Keratinocyte (primary cell): ENCODE data around the gene G6PD.

Experiments used
- EZH2 ChIP-seq: IDR thresholded peaks from one replicate; pipeline ENCODE4 v1.6.1; 2012; ENCODE audit warnings: inconsistent platforms, mild to moderate bottlenecking, low read length, moderate library complexity
- TF ChIP-seq, protein P1 (sequence below), 3 experiments: IDR thresholded peaks in 1 of 3; conservative IDR thresholded peaks in 1 of 3; optimal IDR thresholded peaks in 1 of 3; 2 replicates in 2 of 3; 3 replicates in 1 of 3; pipeline versions ENCODE3 to v1.5.1; 2011; ENCODE audit warnings: low read length in 3 of 3, mild to moderate bottlenecking in 3 of 3, moderate library complexity in 2 of 3, control low read depth in 1 of 3, inconsistent platforms in 1 of 3; ENCODE audit not compliant: insufficient read depth in 2 of 3; ENCODE audit errors: extremely low read depth in 1 of 3

DNA sequence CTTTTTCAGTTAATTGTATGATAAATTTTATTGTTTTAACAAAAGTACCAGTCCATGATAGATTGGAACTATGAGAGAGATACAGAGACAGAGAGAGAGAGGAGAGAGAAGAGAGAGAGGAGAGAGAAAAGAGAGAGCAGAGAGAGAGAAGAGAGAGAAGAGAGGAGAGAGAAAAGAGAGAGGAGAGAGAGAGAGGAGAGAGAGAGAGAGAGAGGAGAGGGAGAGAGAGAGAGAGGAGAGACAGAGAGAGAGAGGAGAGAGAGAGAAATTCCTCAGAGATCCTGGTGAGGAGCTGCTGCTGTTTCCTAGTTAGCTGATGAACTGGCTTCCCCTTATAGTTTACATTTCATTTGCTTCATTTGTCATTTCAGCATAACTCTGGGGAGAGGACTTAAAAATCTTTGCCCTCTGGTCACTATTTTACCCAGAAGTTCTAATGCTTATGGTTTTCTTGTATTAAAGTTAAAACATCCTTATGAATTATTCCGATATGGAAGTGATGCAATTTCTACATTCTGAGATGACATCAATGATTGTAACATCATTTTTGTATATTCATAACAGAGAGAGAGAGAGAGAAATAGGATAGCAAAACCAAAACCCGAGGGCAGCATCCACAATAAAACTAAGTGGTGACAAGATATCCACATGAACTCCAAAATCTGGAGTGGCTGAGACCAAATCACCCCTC lies 49.1 kb upstream of the G6PD start:
- TF ChIP-seq, protein P1, sequence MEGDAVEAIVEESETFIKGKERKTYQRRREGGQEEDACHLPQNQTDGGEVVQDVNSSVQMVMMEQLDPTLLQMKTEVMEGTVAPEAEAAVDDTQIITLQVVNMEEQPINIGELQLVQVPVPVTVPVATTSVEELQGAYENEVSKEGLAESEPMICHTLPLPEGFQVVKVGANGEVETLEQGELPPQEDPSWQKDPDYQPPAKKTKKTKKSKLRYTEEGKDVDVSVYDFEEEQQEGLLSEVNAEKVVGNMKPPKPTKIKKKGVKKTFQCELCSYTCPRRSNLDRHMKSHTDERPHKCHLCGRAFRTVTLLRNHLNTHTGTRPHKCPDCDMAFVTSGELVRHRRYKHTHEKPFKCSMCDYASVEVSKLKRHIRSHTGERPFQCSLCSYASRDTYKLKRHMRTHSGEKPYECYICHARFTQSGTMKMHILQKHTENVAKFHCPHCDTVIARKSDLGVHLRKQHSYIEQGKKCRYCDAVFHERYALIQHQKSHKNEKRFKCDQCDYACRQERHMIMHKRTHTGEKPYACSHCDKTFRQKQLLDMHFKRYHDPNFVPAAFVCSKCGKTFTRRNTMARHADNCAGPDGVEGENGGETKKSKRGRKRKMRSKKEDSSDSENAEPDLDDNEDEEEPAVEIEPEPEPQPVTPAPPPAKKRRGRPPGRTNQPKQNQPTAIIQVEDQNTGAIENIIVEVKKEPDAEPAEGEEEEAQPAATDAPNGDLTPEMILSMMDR (optimal IDR thresholded peaks at IDR 0.05 in 1 of 3, IDR thresholded peaks at IDR 0.05 in 1 of 3, conservative IDR thresholded peaks at IDR 0.05 in 1 of 3; ENCODE audit: extremely low read depth in 1 of 3, insufficient read depth in 2 of 3, low read length in 3 of 3): no peak
- TF ChIP-seq EZH2: no peak
